ENCODE data around the gene HSD3B7. TPM values are rescaled to one million over a fixed set of nuclear protein-coding genes. Genes with fewer than 3 reads are reported as not detected.

The HSD3B7 gene
- total RNA-seq, 4 donors from 2014 or later: 7.0 to 31.8 (median 29.6) TPM

GRCh38 chr16:30982548-30983288 is 2.3 kb upstream of the HSD3B7 start:
- Histone ChIP-seq H3K9me3 (no peaks in the 10 kb centered on the region), H3K4me1 (peaks cover 9 to 12% (median 10%) of the 10 kb centered on the region in 4 donors), H3K36me3 (peaks cover 0 to 17% (median 8%) of the 10 kb centered on the region in 4 donors), H3K27me3 (no peaks in the 10 kb centered on the region), H3K27ac (no peak overlapping the region), H3K4me3 (no peak overlapping the region)
- intact Hi-C loops (cut with DNase I; ENCODE audit: low total_unique reads) (no loop called here), in situ Hi-C loops (cut with MboI; ENCODE audit: low pct_ligation_motif_present in 1 of 4, low pct_unique_long_range_greater_than_20kb in 1 of 4, low sequenced_read_pairs in 3 of 4) (loop anchor here (10.0 to 25.0 kb wide), 6 partner anchors 112 to 882 kb away; partner anchors contain the start of genes COX6A2 (in 2 of the 4), ZNF267 (in 2 of the 4), ZNF843 (in 2 of the 4) and ARMC5 (in 1 of the 4))
- DNase-seq: no peak
- WGBS, 2 donors (ENCODE audit: low coverage in 1 of 2): 85 to 97% methylated on average over 6 to 17 of the region's 17 CpGs
- no peak for TF ChIP-seq POLR2A (IDR thresholded peaks at IDR 0.05)
- TF ChIP-seq, protein P1, sequence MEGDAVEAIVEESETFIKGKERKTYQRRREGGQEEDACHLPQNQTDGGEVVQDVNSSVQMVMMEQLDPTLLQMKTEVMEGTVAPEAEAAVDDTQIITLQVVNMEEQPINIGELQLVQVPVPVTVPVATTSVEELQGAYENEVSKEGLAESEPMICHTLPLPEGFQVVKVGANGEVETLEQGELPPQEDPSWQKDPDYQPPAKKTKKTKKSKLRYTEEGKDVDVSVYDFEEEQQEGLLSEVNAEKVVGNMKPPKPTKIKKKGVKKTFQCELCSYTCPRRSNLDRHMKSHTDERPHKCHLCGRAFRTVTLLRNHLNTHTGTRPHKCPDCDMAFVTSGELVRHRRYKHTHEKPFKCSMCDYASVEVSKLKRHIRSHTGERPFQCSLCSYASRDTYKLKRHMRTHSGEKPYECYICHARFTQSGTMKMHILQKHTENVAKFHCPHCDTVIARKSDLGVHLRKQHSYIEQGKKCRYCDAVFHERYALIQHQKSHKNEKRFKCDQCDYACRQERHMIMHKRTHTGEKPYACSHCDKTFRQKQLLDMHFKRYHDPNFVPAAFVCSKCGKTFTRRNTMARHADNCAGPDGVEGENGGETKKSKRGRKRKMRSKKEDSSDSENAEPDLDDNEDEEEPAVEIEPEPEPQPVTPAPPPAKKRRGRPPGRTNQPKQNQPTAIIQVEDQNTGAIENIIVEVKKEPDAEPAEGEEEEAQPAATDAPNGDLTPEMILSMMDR (IDR thresholded peaks at IDR 0.05): no peak
- TF ChIP-seq EP300 (IDR thresholded peaks at IDR 0.05; ENCODE audit: low read depth): no peak
- TF ChIP-seq POLR2AphosphoS5 (IDR thresholded peaks at IDR 0.05): no peak

DNA sequence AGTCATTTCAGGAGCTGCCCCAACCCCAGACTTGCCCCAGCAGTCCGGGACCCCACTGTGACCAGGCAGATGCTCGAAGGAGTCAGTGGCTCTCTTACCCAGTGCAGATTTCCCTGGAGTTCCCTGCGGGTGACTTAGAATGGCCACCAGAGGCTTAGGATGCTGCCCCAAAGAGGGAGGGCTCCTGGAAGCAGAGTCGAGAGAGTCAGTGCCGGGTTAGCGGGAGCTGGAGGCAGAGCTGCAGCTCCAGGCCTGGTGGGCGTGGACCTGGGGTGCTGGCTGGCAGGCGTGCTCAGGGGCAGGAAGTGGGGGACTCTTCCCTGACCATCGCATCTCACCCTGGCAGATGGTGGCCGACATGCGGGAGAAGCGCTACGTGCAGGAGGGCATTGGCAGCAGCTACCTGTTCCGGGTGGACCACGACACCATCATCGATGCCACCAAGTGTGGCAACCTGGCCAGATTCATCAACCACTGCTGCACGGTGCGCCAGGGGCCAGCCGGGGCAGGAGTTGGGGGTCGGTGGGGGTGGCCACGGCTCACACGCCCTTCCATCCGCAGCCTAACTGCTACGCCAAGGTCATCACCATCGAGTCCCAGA is 1.6 kb upstream of the HSD3B7 start:
- no peak for DNase-seq
- Histone ChIP-seq H3K27ac (no peak overlapping the region), H3K4me1 (peaks cover 9 to 12% (median 10%) of the 10 kb centered on the region in 4 donors), H3K4me3 (no peak overlapping the region), H3K27me3 (no peaks in the 10 kb centered on the region), H3K36me3 (peaks cover 0 to 17% (median 8%) of the 10 kb centered on the region in 4 donors), H3K9me3 (no peaks in the 10 kb centered on the region)
- 60 to 84% methylated on average over 1 to 24 of the region's 25 CpGs for WGBS, 2 donors (ENCODE audit: low coverage in 1 of 2)
- intact Hi-C loops (cut with DNase I; ENCODE audit: low total_unique reads): no loop called here
- TF ChIP-seq EP300 (IDR thresholded peaks at IDR 0.05; ENCODE audit: low read depth) (no peak), POLR2AphosphoS5 (IDR thresholded peaks at IDR 0.05) (no peak), POLR2A (IDR thresholded peaks at IDR 0.05) (no peak)
- TF ChIP-seq, protein P1 (IDR thresholded peaks at IDR 0.05): no peak
- in situ Hi-C loops (cut with MboI; ENCODE audit: low pct_ligation_motif_present in 1 of 4, low pct_unique_long_range_greater_than_20kb in 1 of 4, low sequenced_read_pairs in 3 of 4): loop anchor here (10.0 to 25.0 kb wide), 6 partner anchors 111 to 881 kb away; partner anchors contain the start of genes COX6A2 (in 2 of the 4), ZNF267 (in 2 of the 4), ZNF843 (in 2 of the 4) and ARMC5 (in 1 of the 4)

DNA sequence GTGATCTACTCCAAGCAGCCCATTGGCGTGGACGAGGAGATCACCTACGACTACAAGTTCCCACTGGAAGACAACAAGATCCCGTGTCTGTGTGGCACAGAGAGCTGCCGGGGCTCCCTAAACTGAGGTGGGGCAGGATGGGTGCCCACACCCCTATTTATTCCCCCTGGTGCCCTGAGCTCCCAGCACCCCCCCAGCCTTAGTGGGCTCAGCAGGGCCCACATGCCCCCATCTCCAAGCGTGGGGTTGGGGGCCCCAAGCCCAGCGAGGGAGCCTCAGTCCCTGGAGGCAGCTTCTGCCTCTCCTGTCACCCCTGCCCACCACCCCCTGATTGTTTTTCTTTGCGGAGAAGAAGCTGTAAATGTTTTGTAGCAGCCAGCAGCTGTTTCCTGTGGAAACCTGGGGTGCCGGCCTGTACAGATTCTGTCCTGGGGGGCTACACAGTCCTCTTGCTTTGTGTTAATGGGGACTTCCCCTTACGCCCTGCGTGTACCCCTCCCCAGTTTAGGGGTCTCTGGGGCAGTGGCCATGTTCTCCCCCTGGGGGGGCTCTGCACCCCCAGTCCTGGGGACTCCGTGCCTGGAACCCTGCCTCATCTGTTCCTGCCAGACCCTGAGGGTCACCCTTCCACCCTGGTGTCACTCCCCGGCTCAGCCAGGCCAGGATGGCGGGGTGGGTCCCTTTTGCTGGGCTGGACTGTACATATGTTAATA is 953 bp upstream of the HSD3B7 start:
- 82 to 100% methylated on average over 1 to 14 of the region's 14 CpGs for WGBS, 2 donors (ENCODE audit: low coverage in 1 of 2)
- peaks cover 9 to 12% (median 10%) of the 10 kb centered on the region in 4 donors for H3K4me1 ChIP-seq
- peaks cover 0 to 17% (median 8%) of the 10 kb centered on the region in 4 donors for H3K36me3 ChIP-seq
- H3K27me3 ChIP-seq: no peaks in the 10 kb centered on the region
- no peak overlapping the region for H3K4me3 ChIP-seq
- no peaks in the 10 kb centered on the region for H3K9me3 ChIP-seq
- no peak overlapping the region for H3K27ac ChIP-seq
- no peak for DNase-seq
- intact Hi-C loops (cut with DNase I; ENCODE audit: low total_unique reads) (no loop called here), in situ Hi-C loops (cut with MboI; ENCODE audit: low pct_ligation_motif_present in 1 of 4, low pct_unique_long_range_greater_than_20kb in 1 of 4, low sequenced_read_pairs in 3 of 4) (loop anchor here (10.0 to 25.0 kb wide), 6 partner anchors 111 to 881 kb away; partner anchors contain the start of genes COX6A2 (in 2 of the 4), ZNF267 (in 2 of the 4), ZNF843 (in 2 of the 4) and ARMC5 (in 1 of the 4))
- TF ChIP-seq EP300 (IDR thresholded peaks at IDR 0.05; ENCODE audit: low read depth): no peak
- TF ChIP-seq, protein P1 (IDR thresholded peaks at IDR 0.05): no peak
- TF ChIP-seq POLR2AphosphoS5 (IDR thresholded peaks at IDR 0.05): no peak
- TF ChIP-seq POLR2A (IDR thresholded peaks at IDR 0.05): no peak
